Neural cell (in vitro differentiated cells): Measurements from ENCODE around the gene CHD1. TPM values are rescaled to one million over a fixed set of nuclear protein-coding genes. Genes with fewer than 3 reads are reported as not detected.

Source experiments
- H2AFZ ChIP-seq: fragments of 200-600, 300-800 bp; sonication (generic), shearing (Covaris generic); 2 replicates; pipeline ENCODE4 v1.6.0; 2014; ENCODE audit warnings: low read depth, mild to moderate bottlenecking, antibody characterized with exemption, low read length, moderate library complexity
- H3F3A ChIP-seq: fragments of 200-600 bp; shearing (Covaris generic); 2 replicates; pipeline ENCODE4 v1.6.1; 2016; ENCODE audit warnings: mild to moderate bottlenecking, moderate library complexity, mixed read lengths, antibody characterized with exemption, low read length; ENCODE audit not compliant: insufficient read depth, poor library complexity, severe bottlenecking
- H3K27ac ChIP-seq: fragments of 200-600, 300-800 bp; sonication (generic), shearing (Covaris generic); 2 replicates; pipeline ENCODE4 v1.5.1; 2014; ENCODE audit warnings: mild to moderate bottlenecking, low read length, moderate library complexity
- H3K27me3 ChIP-seq: fragments of 300-800, 200-600 bp; sonication (generic), shearing (Covaris generic); 2 replicates; pipeline ENCODE4 v1.6.0; 2014; ENCODE audit warnings: mild to moderate bottlenecking, low read depth, low read length, moderate library complexity; ENCODE audit not compliant: insufficient read depth
- H3K36me3 ChIP-seq: fragments of 300-800, 200-600 bp; sonication (generic), shearing (Covaris generic); 2 replicates; pipeline ENCODE4 v1.5.1; 2014; ENCODE audit warnings: mild to moderate bottlenecking, antibody characterized with exemption, low read length, moderate library complexity; ENCODE audit not compliant: insufficient read depth
- H3K4me2 ChIP-seq: fragments of 300-800, 200-600 bp; sonication (generic), shearing (Covaris generic); 2 replicates; pipeline ENCODE4 v1.6.0; 2014; ENCODE audit warnings: mild to moderate bottlenecking, low read length
- H3K4me3 ChIP-seq: fragments of 300-800, 200-600 bp; sonication (generic), shearing (Covaris generic); 2 replicates; pipeline ENCODE4 v1.5.1; 2014; ENCODE audit warnings: mild to moderate bottlenecking, low read length, moderate library complexity
- H3K79me2 ChIP-seq: fragments of 200-600 bp; shearing (Covaris generic); replicated peaks from 2 replicates; pipeline ENCODE4 v1.6.0; 2014; ENCODE audit warnings: mild to moderate bottlenecking, low read length, moderate library complexity; ENCODE audit not compliant: insufficient read depth
- H3K9ac ChIP-seq: fragments of 300-800, 200-600 bp; sonication (generic), shearing (Covaris generic); 2 replicates; pipeline ENCODE4 v1.6.1; 2016; ENCODE audit warnings: mild to moderate bottlenecking, low read length, mixed read lengths
- H3K9me2 ChIP-seq: fragments of 200-600 bp; shearing (Covaris generic); 2 replicates; pipeline ENCODE4 v1.6.1; 2016; ENCODE audit warnings: mild to moderate bottlenecking, low read length, mixed read lengths; ENCODE audit not compliant: insufficient read depth
- H3K9me3 ChIP-seq: fragments of 200-600, 300-800 bp; sonication (generic), shearing (Covaris generic); 2 replicates; pipeline ENCODE4 v1.6.1; 2016; ENCODE audit warnings: mild to moderate bottlenecking, mixed run types, low read length, moderate library complexity, mixed read lengths
- H4K20me1 ChIP-seq: fragments of 200-600 bp; shearing (Covaris generic); 2 replicates; pipeline ENCODE4 v1.6.1; 2016; ENCODE audit warnings: mild to moderate bottlenecking, mixed run types; ENCODE audit not compliant: insufficient read depth
- EP300 ChIP-seq: fragments of 450-650 bp; conservative IDR thresholded peaks from 2 replicates; pipeline ENCODE4 v1.6.1; 2014; ENCODE audit warnings: antibody characterized with exemption, mild to moderate bottlenecking, moderate library complexity; ENCODE audit not compliant: poor library complexity, severe bottlenecking
- EZH2 ChIP-seq: fragments of 200-600, 300-800 bp; shearing (Covaris generic), sonication (generic); IDR thresholded peaks from 2 replicates; pipeline ENCODE4 v1.6.1; 2014; ENCODE audit warnings: antibody characterized with exemption, low read length, borderline replicate concordance, mild to moderate bottlenecking; ENCODE audit not compliant: insufficient read depth, poor library complexity, severe bottlenecking
- MXI1 ChIP-seq: fragments of 450-650 bp; conservative IDR thresholded peaks from 2 replicates; pipeline ENCODE4 v1.6.1; 2014; ENCODE audit warnings: antibody characterized with exemption, mild to moderate bottlenecking; ENCODE audit not compliant: poor library complexity, severe bottlenecking
- POLR2AphosphoS5 ChIP-seq: IDR thresholded peaks from 2 replicates; pipeline ENCODE4 v1.6.1; 2012
- RAD21 ChIP-seq: fragments of 450-650 bp; conservative IDR thresholded peaks from 2 replicates; pipeline ENCODE4 v1.6.1; 2014; ENCODE audit warnings: antibody characterized with exemption, mild to moderate bottlenecking, moderate library complexity
- REST ChIP-seq: IDR thresholded peaks from 2 replicates; pipeline ENCODE4 v1.6.1; 2012; ENCODE audit warnings: borderline replicate concordance
- SMC3 ChIP-seq: fragments of 450-650 bp; conservative IDR thresholded peaks from 2 replicates; pipeline ENCODE4 v1.6.1; 2014; ENCODE audit warnings: antibody characterized with exemption, mild to moderate bottlenecking, moderate library complexity; ENCODE audit not compliant: poor library complexity
- TAF1 ChIP-seq: IDR thresholded peaks from 2 replicates; pipeline ENCODE4 v1.6.1; 2012; ENCODE audit warnings: low read depth
- polyA plus RNA-seq: library from polyadenylated mRNA; depleted of rRNA; stranded (reverse); fragments of >200 nt; gene quantifications from 2 replicates; pipeline ENCODE4 v1.2.3, GENCODE V29; 2014
- TF ChIP-seq, protein P1 (sequence below): fragments of 450-650 bp; IDR thresholded peaks from 2 replicates; pipeline ENCODE4 v1.5.1; 2014; ENCODE audit warnings: antibody characterized with exemption, mild to moderate bottlenecking, moderate library complexity; ENCODE audit not compliant: poor library complexity, severe bottlenecking

CHD1 gene
- polyA plus RNA-seq, 1 donor from 2014 or later, result 64.5 TPM

DNA sequence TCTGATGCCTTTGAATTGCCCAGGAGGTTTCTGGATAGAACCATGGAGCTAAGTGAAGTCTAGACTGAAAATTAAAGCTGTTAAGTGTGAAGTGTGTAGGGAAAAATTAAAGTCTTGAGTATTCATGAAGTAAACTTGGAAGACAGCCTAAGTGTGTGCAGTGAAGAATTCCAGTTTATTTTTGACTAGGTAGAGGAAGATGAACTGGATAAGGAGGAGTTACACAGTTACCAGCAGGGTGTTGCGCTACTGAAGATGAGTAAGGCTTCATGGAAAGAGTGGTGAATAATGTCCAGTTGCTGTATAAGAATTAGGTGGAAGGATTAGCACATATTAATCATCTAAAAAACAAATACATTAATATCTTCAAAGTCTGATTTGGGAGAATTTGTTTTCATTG, 5.7 kb upstream of the CHD1 start:
- Histone ChIP-seq H3F3A (no peaks in the 10 kb centered on the region), H3K27ac (no peak overlapping the region), H3K9ac (no peak overlapping the region), H3K79me2 (peaks cover 12% of the 10 kb centered on the region), H3K27me3 (no peaks in the 10 kb centered on the region), H3K4me2 (no peak overlapping the region), H3K36me3 (no peaks in the 10 kb centered on the region), H2AFZ (no peak overlapping the region), H3K4me3 (no peak overlapping the region), H4K20me1 (no peaks in the 10 kb centered on the region), H3K9me3 (no peaks in the 10 kb centered on the region), H3K9me2 (no peaks in the 10 kb centered on the region)
- no peak for TF ChIP-seq EZH2
- no peak for TF ChIP-seq TAF1
- no peak for TF ChIP-seq MXI1
- no peak for TF ChIP-seq RAD21
- no peak for TF ChIP-seq EP300
- TF ChIP-seq, protein P1, sequence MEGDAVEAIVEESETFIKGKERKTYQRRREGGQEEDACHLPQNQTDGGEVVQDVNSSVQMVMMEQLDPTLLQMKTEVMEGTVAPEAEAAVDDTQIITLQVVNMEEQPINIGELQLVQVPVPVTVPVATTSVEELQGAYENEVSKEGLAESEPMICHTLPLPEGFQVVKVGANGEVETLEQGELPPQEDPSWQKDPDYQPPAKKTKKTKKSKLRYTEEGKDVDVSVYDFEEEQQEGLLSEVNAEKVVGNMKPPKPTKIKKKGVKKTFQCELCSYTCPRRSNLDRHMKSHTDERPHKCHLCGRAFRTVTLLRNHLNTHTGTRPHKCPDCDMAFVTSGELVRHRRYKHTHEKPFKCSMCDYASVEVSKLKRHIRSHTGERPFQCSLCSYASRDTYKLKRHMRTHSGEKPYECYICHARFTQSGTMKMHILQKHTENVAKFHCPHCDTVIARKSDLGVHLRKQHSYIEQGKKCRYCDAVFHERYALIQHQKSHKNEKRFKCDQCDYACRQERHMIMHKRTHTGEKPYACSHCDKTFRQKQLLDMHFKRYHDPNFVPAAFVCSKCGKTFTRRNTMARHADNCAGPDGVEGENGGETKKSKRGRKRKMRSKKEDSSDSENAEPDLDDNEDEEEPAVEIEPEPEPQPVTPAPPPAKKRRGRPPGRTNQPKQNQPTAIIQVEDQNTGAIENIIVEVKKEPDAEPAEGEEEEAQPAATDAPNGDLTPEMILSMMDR, result no peak
- no peak for TF ChIP-seq POLR2AphosphoS5
- TF ChIP-seq REST, result no peak
- TF ChIP-seq SMC3, result no peak

- TF ChIP-seq TAF1 (no peak), MXI1 (no peak), RAD21 (no peak), EZH2 (no peak), SMC3 (no peak)
- Histone ChIP-seq H4K20me1 (no peaks in the 10 kb centered on the region), H3K4me2 (no peak overlapping the region), H3K79me2 (peaks cover 13% of the 10 kb centered on the region), H3F3A (no peaks in the 10 kb centered on the region), H3K9me3 (no peaks in the 10 kb centered on the region), H3K4me3 (no peak overlapping the region), H3K27me3 (no peaks in the 10 kb centered on the region), H3K9ac (no peak overlapping the region), H3K9me2 (no peaks in the 10 kb centered on the region), H3K36me3 (no peaks in the 10 kb centered on the region), H2AFZ (no peak overlapping the region), H3K27ac (no peak overlapping the region)
Measured at GRCh38 chr5:98933445-98934072, 4.8 kb upstream of the CHD1 start.
